Endodermal cell (in vitro differentiated cells): ENCODE measurements around the gene IFIT1. TPM values are rescaled to one million over a fixed set of nuclear protein-coding genes. Genes with fewer than 3 reads are reported as not detected.

Source experiments
- DNase-seq: peaks from one replicate; pipeline ENCODE4 v3.0.0-alpha.2; 2017
- H3K27ac ChIP-seq: 2 replicates; pipeline ENCODE4 v1.5.1; 2013; ENCODE audit warnings: mild to moderate bottlenecking, low read depth, low read length, moderate library complexity
- H3K27me3 ChIP-seq: 2 replicates; pipeline ENCODE4 v1.6.1; 2013; ENCODE audit warnings: mild to moderate bottlenecking, low read length, moderate library complexity; ENCODE audit not compliant: insufficient read depth, control insufficient read depth, poor library complexity, severe bottlenecking
- H3K36me3 ChIP-seq: 2 replicates; pipeline ENCODE4 v1.7.0; 2013; ENCODE audit warnings: mild to moderate bottlenecking, low read length, moderate library complexity; ENCODE audit not compliant: control insufficient read depth, insufficient read depth
- H3K4me1 ChIP-seq: one replicate; pipeline ENCODE4 v1.7.0; 2013; ENCODE audit warnings: low read length; ENCODE audit not compliant: control insufficient read depth, insufficient read depth
- H3K4me3 ChIP-seq: 2 replicates; pipeline ENCODE4 v1.5.1; 2013; ENCODE audit warnings: mild to moderate bottlenecking, low read length, moderate library complexity
- H3K9ac ChIP-seq: 2 replicates; pipeline ENCODE4 v1.6.1; 2013; ENCODE audit warnings: mild to moderate bottlenecking, low read length, moderate library complexity; ENCODE audit not compliant: poor library complexity, severe bottlenecking; ENCODE audit errors: extremely low read depth
- H3K9me3 ChIP-seq: 2 replicates; pipeline ENCODE4 v1.6.1; 2013; ENCODE audit warnings: mild to moderate bottlenecking, low read length, moderate library complexity; ENCODE audit not compliant: control insufficient read depth
- H3K27ac Mint-ChIP-seq: 2 replicates; pipeline ENCODE4 v1.8.0; 2020; ENCODE audit warnings: mixed read lengths
- H3K27me3 Mint-ChIP-seq: 2 replicates; pipeline ENCODE4 v1.8.0; 2021; ENCODE audit warnings: mild to moderate bottlenecking, mixed read lengths; ENCODE audit not compliant: insufficient read depth
- H3K36me3 Mint-ChIP-seq: 2 replicates; pipeline ENCODE4 v1.8.0; 2020; ENCODE audit warnings: low read depth, mixed read lengths
- H3K4me1 Mint-ChIP-seq: 2 replicates; pipeline ENCODE4 v1.8.0; 2020; ENCODE audit warnings: mixed read lengths
- H3K4me3 Mint-ChIP-seq: 2 replicates; pipeline ENCODE4 v1.8.0; 2020; ENCODE audit warnings: mild to moderate bottlenecking, moderate library complexity, mixed read lengths
- H3K9me3 Mint-ChIP-seq: 2 replicates; pipeline ENCODE4 v1.8.0; 2020; ENCODE audit warnings: mild to moderate bottlenecking, mixed read lengths
- CTCF ChIP-seq: fragments of 200-600 bp; sonication (generic); conservative IDR thresholded peaks from 2 replicates; pipeline ENCODE4 v1.5.0; 2021; ENCODE audit warnings: antibody characterized with exemption, mild to moderate bottlenecking
- WGBS, 2 experiments: methylation state at CpG; one replicate each; pipeline versions ENCODE4 v1.1.5 to v1.1.7; 2013; ENCODE audit warnings: missing lambda C conversion rate in 2 of 2, mixed read lengths in 1 of 2; ENCODE audit not compliant: insufficient coverage in 1 of 2, insufficient read length in 1 of 2; 5-methylcytosine and 5-hydroxymethylcytosine counted together
- total RNA-seq, 2 donors: library from RNA; stranded (reverse); fragmentation: NEBNext Ultra II Directional in 1 of 2; extraction: Animal tissue kit (Norgen Biotek cat#: 25700) in 1 of 2; gene quantifications; 2 replicates in 1 of 2; 3 replicates in 1 of 2; pipeline ENCODE4 v1.2.1, GENCODE V29; 2021

The IFIT1 gene
- total RNA-seq, 2 donors from 2014 or later: 0.59 TPM; not detected in 1

GRCh38 chr10:89351780-89352597 lies 40.4 kb upstream of the IFIT1 start:
- H3K27me3 Mint-ChIP-seq: no peaks in the 10 kb centered on the region
- H3K4me3 ChIP-seq: no peak overlapping the region
- H3K9ac ChIP-seq: peak overlapping the region; percentile 20
- H3K36me3 ChIP-seq: no peaks in the 10 kb centered on the region
- no peaks in the 10 kb centered on the region for H3K27me3 ChIP-seq
- no peaks in the 10 kb centered on the region for H3K36me3 Mint-ChIP-seq
- 72 to 84% methylated on average over 9 to 12 of the region's 12 CpGs for WGBS, 2 experiments
- H3K4me1 ChIP-seq: peaks cover 21% of the 10 kb centered on the region
- H3K27ac Mint-ChIP-seq: peak overlapping the region; percentile 83
- H3K4me1 Mint-ChIP-seq: peaks cover 52% of the 10 kb centered on the region
- no peak for DNase-seq
- H3K9me3 ChIP-seq: peaks cover 5% of the 10 kb centered on the region
- H3K9me3 Mint-ChIP-seq: peaks cover 8% of the 10 kb centered on the region
- peak overlapping the region; percentile 71 for H3K27ac ChIP-seq
- no peak overlapping the region for H3K4me3 Mint-ChIP-seq
- TF ChIP-seq CTCF: no peak

GRCh38 chr10:89352802-89353201 lies 39.6 kb upstream of the IFIT1 start:
- H3K36me3 Mint-ChIP-seq: no peaks in the 10 kb centered on the region
- no peak overlapping the region for H3K4me3 Mint-ChIP-seq
- Histone ChIP-seq H3K27ac (no peak overlapping the region), H3K36me3 (no peaks in the 10 kb centered on the region), H3K4me1 (peaks cover 25% of the 10 kb centered on the region), H3K9ac (no peak overlapping the region), H3K9me3 (peaks cover 5% of the 10 kb centered on the region), H3K4me3 (no peak overlapping the region), H3K27me3 (no peaks in the 10 kb centered on the region)
- H3K4me1 Mint-ChIP-seq: peaks cover 52% of the 10 kb centered on the region
- TF ChIP-seq CTCF: no peak
- peak overlapping the region; percentile 56 for H3K27ac Mint-ChIP-seq
- DNase-seq: no peak
- WGBS, 2 experiments: 67 to 97% methylated on average over 1 to 4 of the region's 4 CpGs
- peaks cover 8% of the 10 kb centered on the region for H3K9me3 Mint-ChIP-seq
- H3K27me3 Mint-ChIP-seq: no peaks in the 10 kb centered on the region

- no peak overlapping the region for H3K4me3 Mint-ChIP-seq
- H3K27ac ChIP-seq: no peak overlapping the region
- peaks cover 10% of the 10 kb centered on the region for H3K9me3 Mint-ChIP-seq
- DNase-seq: no peak
- no peaks in the 10 kb centered on the region for H3K27me3 ChIP-seq
- no peak overlapping the region for H3K9ac ChIP-seq
- no peak for TF ChIP-seq CTCF
- peaks cover 15% of the 10 kb centered on the region for H3K4me1 ChIP-seq
- H3K9me3 ChIP-seq: peaks cover 5% of the 10 kb centered on the region
- 78% methylated on average over 2 of the region's 2 CpGs; no CpG with 5 or more reads in 1 of the 2 experiments for WGBS, 2 experiments
- H3K27ac Mint-ChIP-seq: no peak overlapping the region
- no peak overlapping the region for H3K4me3 ChIP-seq
- H3K36me3 Mint-ChIP-seq: no peaks in the 10 kb centered on the region
- no peaks in the 10 kb centered on the region for H3K36me3 ChIP-seq
- no peaks in the 10 kb centered on the region for H3K27me3 Mint-ChIP-seq
- peaks cover 31% of the 10 kb centered on the region for H3K4me1 Mint-ChIP-seq
Observed at GRCh38 chr10:89355394-89355931, 37.0 kb upstream of the IFIT1 start.
